ENCODE data around the gene RAP1A. TPM values are rescaled to one million over a fixed set of nuclear protein-coding genes. Genes with fewer than 3 reads are reported as not detected.

Gene RAP1A
- total RNA-seq, 1 donor from 2014 or later = 118 TPM

DNA sequence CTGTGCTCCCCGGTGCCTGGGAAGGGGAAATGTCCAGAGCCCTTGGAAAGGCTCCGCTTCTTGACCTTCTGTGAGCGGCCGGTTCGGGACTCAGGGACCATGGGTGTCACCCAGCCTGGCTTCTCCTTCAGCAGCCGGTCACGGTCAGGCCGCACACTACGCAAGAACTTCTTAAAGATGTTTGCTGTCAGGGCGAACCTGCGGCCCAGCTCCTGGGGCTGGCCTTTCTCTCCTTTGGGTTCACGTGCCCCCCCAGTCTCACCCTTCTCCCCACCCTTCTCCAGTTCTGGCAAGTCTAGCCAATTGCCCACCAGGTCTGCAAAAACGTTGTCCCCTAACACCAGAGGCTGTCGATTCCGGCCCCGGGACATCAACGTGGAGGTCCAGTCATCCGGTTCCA is 107.5 kb downstream of the RAP1A start:
- H3K4me3 ChIP-seq = no peak overlapping the region
- no peaks in the 10 kb centered on the region for H3K36me3 ChIP-seq
- H3K27ac ChIP-seq = no peak overlapping the region
- peaks cover 16% of the 10 kb centered on the region for H3K4me1 ChIP-seq
- H3K27me3 ChIP-seq = no peaks in the 10 kb centered on the region
- ATAC-seq (no peak), DNase-seq (no peak)
- H3K9me3 ChIP-seq = no peaks in the 10 kb centered on the region
- no peak for TF ChIP-seq CTCF (IDR thresholded peaks at IDR 0.05)
- intact Hi-C loops (cut with DNase I) = no loop called here

GRCh38 chr1:111729271-111729921 is 109.8 kb downstream of the RAP1A start:
- no peaks in the 10 kb centered on the region for H3K27me3 ChIP-seq
- H3K27ac ChIP-seq = no peak overlapping the region
- peaks cover 7% of the 10 kb centered on the region for H3K4me1 ChIP-seq
- no peak overlapping the region for H3K4me3 ChIP-seq
- no peak for TF ChIP-seq CTCF (IDR thresholded peaks at IDR 0.05)
- H3K36me3 ChIP-seq = no peaks in the 10 kb centered on the region
- no peak for DNase-seq
- ATAC-seq = no peak
- intact Hi-C loops (cut with DNase I) = no loop called here
- H3K9me3 ChIP-seq = no peaks in the 10 kb centered on the region

DNA sequence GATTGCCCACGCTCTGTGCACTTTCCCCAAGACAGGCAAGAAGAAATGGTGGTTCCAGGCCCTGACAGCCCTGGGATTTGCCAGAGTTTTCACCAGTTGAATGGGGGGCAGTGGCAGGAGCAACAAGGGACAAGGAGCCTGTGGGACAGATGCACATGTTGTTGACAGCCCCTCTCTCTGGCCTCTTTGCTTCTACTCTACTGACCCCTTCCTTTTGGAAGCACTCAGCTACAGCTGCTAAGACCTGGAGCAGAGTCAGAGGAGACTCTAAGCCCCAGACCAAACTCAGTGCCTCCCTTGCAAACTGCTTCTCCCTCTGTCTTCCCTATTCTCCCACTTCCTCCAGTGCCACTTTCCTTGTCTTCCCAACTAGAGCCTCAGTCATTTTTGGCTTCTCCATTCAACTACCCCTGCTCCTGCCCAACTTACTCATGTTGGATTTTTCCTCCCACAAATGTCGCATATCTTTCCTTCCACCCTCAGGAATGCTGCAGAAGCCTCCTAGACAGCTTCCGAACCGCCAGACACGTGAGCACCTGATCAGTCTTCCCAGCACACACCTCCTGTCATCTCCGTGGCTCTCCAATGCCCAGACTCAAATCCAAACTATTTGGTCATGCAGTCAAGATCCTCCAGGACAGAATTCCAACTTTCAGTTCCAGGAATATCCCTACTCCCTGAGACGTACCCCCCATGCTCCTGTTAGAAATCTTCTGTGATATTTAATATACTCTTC is 110.5 kb downstream of the RAP1A start:
- Histone ChIP-seq H3K27me3 (no peaks in the 10 kb centered on the region), H3K4me3 (no peak overlapping the region), H3K9me3 (no peaks in the 10 kb centered on the region), H3K4me1 (peaks cover 7% of the 10 kb centered on the region), H3K27ac (no peak overlapping the region), H3K36me3 (no peaks in the 10 kb centered on the region)
- TF ChIP-seq CTCF (IDR thresholded peaks at IDR 0.05) = no peak
- ATAC-seq (no peak), DNase-seq (no peak)
- intact Hi-C loops (cut with DNase I) = no loop called here

- no peak overlapping the region for H3K27ac ChIP-seq
- no peaks in the 10 kb centered on the region for H3K36me3 ChIP-seq
Observed at GRCh38 chr1:111730706-111731105, 111.1 kb downstream of the RAP1A start.

DNA sequence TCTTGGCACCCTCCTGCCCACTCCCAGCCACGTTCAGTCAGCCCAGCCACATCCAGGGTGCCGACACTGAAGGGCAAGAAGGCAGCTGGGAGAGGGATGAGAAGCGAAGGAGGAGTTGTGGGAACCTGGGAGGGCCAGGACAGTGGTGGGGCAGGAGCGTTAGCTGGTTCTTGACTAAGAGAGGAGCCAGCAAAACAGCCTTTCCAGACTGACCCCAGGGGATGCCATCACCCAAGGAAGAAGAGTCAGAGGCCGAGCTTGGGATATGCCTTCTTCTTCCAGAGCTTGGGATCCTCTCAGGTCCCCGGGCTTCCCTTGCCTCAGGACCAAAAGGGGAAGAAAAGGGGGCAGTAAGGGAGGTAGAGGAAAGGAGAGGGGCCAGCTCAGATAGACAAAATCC is 112.4 kb downstream of the RAP1A start:
- DNase-seq (no peak), ATAC-seq (no peak)
- no peaks in the 10 kb centered on the region for H3K9me3 ChIP-seq
- no peak for TF ChIP-seq CTCF (IDR thresholded peaks at IDR 0.05)
- intact Hi-C loops (cut with DNase I) = no loop called here
- peaks cover 14% of the 10 kb centered on the region for H3K4me1 ChIP-seq
- no peaks in the 10 kb centered on the region for H3K27me3 ChIP-seq
- H3K4me3 ChIP-seq = no peak overlapping the region
- no peak overlapping the region for H3K27ac ChIP-seq
- no peaks in the 10 kb centered on the region for H3K36me3 ChIP-seq

More at GRCh38 chr1:111730706-111731105, 111.1 kb downstream of the RAP1A start:
- H3K4me1 ChIP-seq = peaks cover 7% of the 10 kb centered on the region
- ATAC-seq = no peak
- no peak overlapping the region for H3K4me3 ChIP-seq
- no peaks in the 10 kb centered on the region for H3K9me3 ChIP-seq
- no peak for TF ChIP-seq CTCF (IDR thresholded peaks at IDR 0.05)
- intact Hi-C loops (cut with DNase I) = no loop called here
- no peak for DNase-seq
- H3K27me3 ChIP-seq = no peaks in the 10 kb centered on the region

Measured in upper lobe of right lung (tissue), 1 donor.